Measurements from ENCODE around the gene FOXP1.

FOXP1 gene

GRCh38 chr3:71323558-71323957 is 260.0 kb downstream of the FOXP1 start:
- H3K4me3 ChIP-seq (ENCODE audit: low read depth, low read length): no peak overlapping the region
- TF ChIP-seq CTCF (IDR thresholded peaks at IDR 0.05; ENCODE audit: low read depth, low read length, missing control alignments): no peak
- no peaks in the 10 kb centered on the region for H3K36me3 ChIP-seq (replicated peaks)
- H3K27me3 ChIP-seq (replicated peaks): no peaks in the 10 kb centered on the region
- DNase-seq: no peak
- no peak overlapping the region for H3K27ac ChIP-seq
- in situ Hi-C loops (cut with HindIII; ENCODE audit: low pct_ligation_motif_present, low sequenced_read_pairs): no loop called here

- Histone ChIP-seq H3K4me3 (ENCODE audit: low read depth, low read length) (no peak overlapping the region), H3K27me3 (replicated peaks) (no peaks in the 10 kb centered on the region), H3K27ac (no peak overlapping the region), H3K36me3 (replicated peaks) (no peaks in the 10 kb centered on the region)
- in situ Hi-C loops (cut with HindIII; ENCODE audit: low pct_ligation_motif_present, low sequenced_read_pairs): no loop called here
- TF ChIP-seq CTCF (IDR thresholded peaks at IDR 0.05; ENCODE audit: low read depth, low read length, missing control alignments): no peak
- DNase-seq: no peak
Observed at GRCh38 chr3:71322154-71322553, 261.4 kb downstream of the FOXP1 start.

GRCh38 chr3:71319771-71320170 is 263.8 kb downstream of the FOXP1 start:
- no peaks in the 10 kb centered on the region for H3K27me3 ChIP-seq (replicated peaks)
- no peak overlapping the region for H3K27ac ChIP-seq
- in situ Hi-C loops (cut with HindIII; ENCODE audit: low pct_ligation_motif_present, low sequenced_read_pairs): no loop called here
- H3K4me3 ChIP-seq (ENCODE audit: low read depth, low read length): no peak overlapping the region
- no peaks in the 10 kb centered on the region for H3K36me3 ChIP-seq (replicated peaks)
- DNase-seq: no peak
- no peak for TF ChIP-seq CTCF (IDR thresholded peaks at IDR 0.05; ENCODE audit: low read depth, low read length, missing control alignments)

- no peak for TF ChIP-seq CTCF (IDR thresholded peaks at IDR 0.05; ENCODE audit: low read depth, low read length, missing control alignments)
- no peak overlapping the region for H3K27ac ChIP-seq
Observed at GRCh38 chr3:71318458-71318827, 265.1 kb downstream of the FOXP1 start.

GRCh38 chr3:71317749-71318457 is 265.6 kb downstream of the FOXP1 start:
- no peak for DNase-seq
- in situ Hi-C loops (cut with HindIII; ENCODE audit: low pct_ligation_motif_present, low sequenced_read_pairs): no loop called here
- no peak for TF ChIP-seq CTCF (IDR thresholded peaks at IDR 0.05; ENCODE audit: low read depth, low read length, missing control alignments)
- Histone ChIP-seq H3K27me3 (replicated peaks) (no peaks in the 10 kb centered on the region), H3K4me3 (ENCODE audit: low read depth, low read length) (no peak overlapping the region), H3K36me3 (replicated peaks) (no peaks in the 10 kb centered on the region), H3K27ac (no peak overlapping the region)

More at GRCh38 chr3:71318458-71318827, 265.1 kb downstream of the FOXP1 start:
- Histone ChIP-seq H3K4me3 (ENCODE audit: low read depth, low read length) (no peak overlapping the region), H3K36me3 (replicated peaks) (no peaks in the 10 kb centered on the region), H3K27me3 (replicated peaks) (no peaks in the 10 kb centered on the region)
- in situ Hi-C loops (cut with HindIII; ENCODE audit: low pct_ligation_motif_present, low sequenced_read_pairs): no loop called here
- no peak for DNase-seq

- no peak for TF ChIP-seq CTCF (IDR thresholded peaks at IDR 0.05; ENCODE audit: low read depth, low read length, missing control alignments)
- H3K36me3 ChIP-seq (replicated peaks): no peaks in the 10 kb centered on the region
- H3K27ac ChIP-seq: no peak overlapping the region
- in situ Hi-C loops (cut with HindIII; ENCODE audit: low pct_ligation_motif_present, low sequenced_read_pairs): no loop called here
- H3K4me3 ChIP-seq (ENCODE audit: low read depth, low read length): no peak overlapping the region
- DNase-seq: no peak
- H3K27me3 ChIP-seq (replicated peaks): no peaks in the 10 kb centered on the region
Observed at GRCh38 chr3:71317140-71317539, 266.4 kb downstream of the FOXP1 start.
